Loucy (cell line): ENCODE data around the gene ERBB3.

Experiments used
- CTCF ChIP-seq: fragments of 200-600 bp; sonication (generic); conservative IDR thresholded peaks from 2 replicates; pipeline ENCODE4 v1.5.1; 2014; ENCODE audit warnings: mild to moderate bottlenecking, antibody characterized with exemption, low read length
- EZH2phosphoT487 ChIP-seq: fragments of 200-600 bp; IDR thresholded peaks from 2 replicates; pipeline ENCODE4 v1.6.1; 2018; ENCODE audit warnings: antibody characterized with exemption, mild to moderate bottlenecking, moderate library complexity, borderline replicate concordance

GRCh38 chr12:56117778-56118687, 38.1 kb downstream of the ERBB3 start, which contains the start of gene ZC3H10:
- TF ChIP-seq CTCF (peak; percentile 43), EZH2phosphoT487 (no peak)
